Measurements from ENCODE around the gene TRIM62.
"Not testable (repeated sequence)": the region's sequence is repeated elsewhere in the genome, so short reads cannot be mapped to it uniquely, and the experiment has no call there.

Gene TRIM62

DNA sequence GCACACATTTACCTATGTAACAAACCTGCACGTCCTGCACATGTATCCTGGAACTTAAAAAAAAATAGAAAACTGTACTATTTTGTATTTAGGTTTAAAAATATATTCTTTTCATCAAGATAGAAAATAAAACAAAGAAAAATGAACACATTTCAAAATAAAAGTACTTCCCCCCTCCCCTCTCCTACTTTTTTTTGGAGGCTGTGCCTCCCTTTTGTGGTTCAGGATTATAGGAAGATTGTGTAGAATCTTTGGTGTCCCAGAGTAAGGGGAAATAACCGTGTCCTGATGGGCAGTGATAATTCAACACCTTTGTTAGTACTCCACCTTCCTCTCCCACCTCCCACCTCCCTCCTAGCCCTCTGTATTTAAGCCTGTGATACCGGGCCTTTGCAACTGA is 40.1 kb downstream of the TRIM62 start:
- no peaks in the 10 kb centered on the region for H3K27me3 ChIP-seq
- peaks cover 33% of the 10 kb centered on the region for H3K4me1 ChIP-seq
- no peaks in the 10 kb centered on the region for H3K9me3 ChIP-seq
- no peaks in the 10 kb centered on the region for H4K20me1 ChIP-seq
- H3K4me2 ChIP-seq, result no peak overlapping the region
- H3K36me3 ChIP-seq, result peaks cover 26% of the 10 kb centered on the region
- TF ChIP-seq Cebpa-rat (IDR thresholded peaks at IDR 0.05), result no peak
- H3K4me3 ChIP-seq, result no peak overlapping the region
- no peak overlapping the region for H3K27ac ChIP-seq
- no peak overlapping the region for H3K9ac ChIP-seq

DNA sequence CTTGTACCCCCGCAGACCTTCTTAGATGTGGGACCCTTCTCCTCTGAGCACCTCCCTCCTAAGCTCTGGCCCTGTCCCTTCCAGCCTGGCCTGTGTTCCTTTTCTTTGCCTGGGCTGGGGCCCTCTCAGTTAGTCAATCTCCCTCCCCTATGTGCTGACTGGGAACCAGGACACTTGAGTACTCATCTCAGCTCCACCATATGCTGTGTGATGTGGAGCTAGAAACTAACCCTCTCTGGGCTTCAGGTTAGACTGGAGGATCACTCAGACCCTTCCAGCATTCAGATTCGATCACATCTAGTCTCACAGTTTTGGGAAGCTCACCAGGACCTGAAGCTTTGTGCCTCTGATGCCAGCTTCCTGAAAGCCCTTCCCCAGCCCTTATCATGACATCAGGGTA is 40.6 kb downstream of the TRIM62 start:
- peaks cover 35% of the 10 kb centered on the region for H3K4me1 ChIP-seq

DNA sequence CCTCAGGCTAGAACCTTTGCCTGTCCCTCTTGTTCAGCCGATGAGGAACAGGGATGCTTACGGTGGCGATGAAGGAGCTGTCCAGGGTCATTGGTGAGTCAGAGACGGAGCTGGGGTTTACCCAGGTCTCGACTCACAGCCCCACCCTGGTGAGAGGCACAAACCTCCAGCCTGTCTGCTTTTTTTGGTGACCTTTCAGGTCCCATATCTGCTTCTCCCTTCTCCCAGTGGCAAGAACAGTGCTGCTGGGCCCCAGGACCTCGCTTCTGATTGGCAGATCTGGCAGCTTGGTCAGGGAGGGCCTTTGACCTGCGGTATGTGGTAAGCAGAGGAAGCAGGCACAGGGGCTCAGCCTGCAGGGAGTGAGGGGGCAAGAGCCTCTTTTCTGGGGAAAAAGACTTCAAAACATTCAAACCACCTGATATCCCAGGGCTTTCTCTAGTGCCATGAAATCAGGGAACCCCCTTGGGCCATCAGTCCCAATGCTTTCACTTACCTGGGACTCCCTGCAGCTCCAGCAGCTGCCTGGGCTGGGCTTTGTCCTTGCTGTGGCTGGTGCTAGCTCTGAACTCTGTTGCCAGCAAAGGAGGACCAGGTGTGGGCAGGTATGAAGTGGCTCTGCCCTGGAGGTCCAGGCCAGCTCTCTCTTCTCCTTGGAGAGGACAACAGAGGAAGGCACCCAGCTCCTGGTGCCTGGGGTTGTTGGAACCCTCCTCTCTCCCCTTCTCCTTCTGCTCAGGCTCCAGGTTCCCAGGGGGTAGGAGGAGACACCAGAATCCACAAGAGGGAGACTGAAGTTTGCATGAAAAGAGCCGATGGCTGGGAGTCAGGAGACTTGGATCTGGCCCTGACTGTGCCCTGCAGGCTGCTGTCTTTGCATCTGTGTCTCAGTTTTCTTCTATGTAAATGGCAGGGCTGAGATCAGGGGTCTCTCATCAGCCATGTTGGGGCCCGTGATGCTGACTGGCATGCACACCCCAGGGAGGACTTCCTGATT is 41.4 kb downstream of the TRIM62 start:
- Histone ChIP-seq H4K20me1 (no peaks in the 10 kb centered on the region), H3K9ac (no peak overlapping the region), H3K27ac (no peak overlapping the region), H3K36me3 (peaks cover 13% of the 10 kb centered on the region), H3K4me2 (no peak overlapping the region), H3K27me3 (no peaks in the 10 kb centered on the region), H3K4me3 (no peak overlapping the region), H3K4me1 (peaks cover 38% of the 10 kb centered on the region), H3K9me3 (no peaks in the 10 kb centered on the region)
- no peak for TF ChIP-seq Cebpa-rat (IDR thresholded peaks at IDR 0.05)

More for the DNA sequence above, 40.6 kb downstream of the TRIM62 start:
- TF ChIP-seq Cebpa-rat (IDR thresholded peaks at IDR 0.05), result no peak
- Histone ChIP-seq H3K9me3 (no peaks in the 10 kb centered on the region), H4K20me1 (no peaks in the 10 kb centered on the region), H3K27me3 (no peaks in the 10 kb centered on the region), H3K9ac (no peak overlapping the region), H3K4me2 (no peak overlapping the region), H3K27ac (no peak overlapping the region), H3K36me3 (peaks cover 21% of the 10 kb centered on the region), H3K4me3 (no peak overlapping the region)

DNA sequence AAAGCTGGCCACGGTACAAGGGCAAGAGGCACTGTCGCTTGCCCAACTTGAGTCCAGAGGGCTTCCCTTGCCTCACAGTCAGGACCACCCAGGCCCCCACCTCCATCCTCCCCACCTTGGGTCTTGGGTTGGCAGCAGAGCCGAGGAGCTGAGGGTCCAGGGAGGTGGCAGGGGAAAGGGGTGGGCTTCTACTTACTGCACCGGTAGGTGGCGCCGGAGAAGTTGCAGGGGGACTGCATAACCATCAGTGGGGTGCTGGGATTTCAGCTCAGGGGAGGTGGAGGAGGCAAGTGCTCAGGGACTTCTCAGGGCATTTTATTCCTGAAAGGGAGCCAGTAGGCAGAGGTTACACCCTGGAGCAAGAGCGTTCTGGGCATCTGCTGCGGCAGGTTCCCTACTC is 44.0 kb downstream of the TRIM62 start:
- no peak overlapping the region for H3K4me2 ChIP-seq
- H3K36me3 ChIP-seq, result no peaks in the 10 kb centered on the region
- no peaks in the 10 kb centered on the region for H4K20me1 ChIP-seq
- TF ChIP-seq Cebpa-rat (IDR thresholded peaks at IDR 0.05), result no peak
- no peak overlapping the region for H3K4me3 ChIP-seq
- H3K27ac ChIP-seq, result no peak overlapping the region
- H3K27me3 ChIP-seq, result no peaks in the 10 kb centered on the region
- H3K9ac ChIP-seq, result no peak overlapping the region
- H3K4me1 ChIP-seq, result peaks cover 38% of the 10 kb centered on the region
- no peaks in the 10 kb centered on the region for H3K9me3 ChIP-seq

DNA sequence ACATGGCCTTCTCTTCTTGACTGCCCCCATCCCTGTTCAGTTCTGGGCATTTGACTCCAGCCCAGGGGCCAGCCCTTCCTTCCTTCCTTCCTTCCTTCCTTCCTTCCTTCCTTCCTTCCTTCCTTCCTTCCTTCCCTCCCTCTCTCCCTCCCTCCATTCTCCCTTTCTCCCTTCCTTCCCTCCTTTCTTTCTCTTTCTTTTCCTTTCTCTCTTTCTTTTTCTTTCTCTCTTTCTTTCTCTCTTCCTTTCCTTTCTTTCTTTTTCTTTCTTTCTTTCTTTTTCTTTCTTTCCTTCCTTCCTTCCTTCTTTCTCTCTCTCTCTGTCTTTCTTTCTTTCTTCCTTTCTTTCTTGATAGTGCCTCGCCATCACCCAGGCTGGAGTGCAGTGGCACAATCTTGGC is 45.8 kb downstream of the TRIM62 start:
- peaks cover 45% of the 10 kb centered on the region for H3K4me1 ChIP-seq
- 0 out of 2 replicates have a peak overlapping the region, but pooled peaks have one; percentile 23 for H3K4me2 ChIP-seq
- not testable (repeated sequence) for H3K27me3 ChIP-seq, H3K9ac ChIP-seq, H3K4me3 ChIP-seq, H4K20me1 ChIP-seq, H3K36me3 ChIP-seq, H3K9me3 ChIP-seq, H3K27ac ChIP-seq

DNA sequence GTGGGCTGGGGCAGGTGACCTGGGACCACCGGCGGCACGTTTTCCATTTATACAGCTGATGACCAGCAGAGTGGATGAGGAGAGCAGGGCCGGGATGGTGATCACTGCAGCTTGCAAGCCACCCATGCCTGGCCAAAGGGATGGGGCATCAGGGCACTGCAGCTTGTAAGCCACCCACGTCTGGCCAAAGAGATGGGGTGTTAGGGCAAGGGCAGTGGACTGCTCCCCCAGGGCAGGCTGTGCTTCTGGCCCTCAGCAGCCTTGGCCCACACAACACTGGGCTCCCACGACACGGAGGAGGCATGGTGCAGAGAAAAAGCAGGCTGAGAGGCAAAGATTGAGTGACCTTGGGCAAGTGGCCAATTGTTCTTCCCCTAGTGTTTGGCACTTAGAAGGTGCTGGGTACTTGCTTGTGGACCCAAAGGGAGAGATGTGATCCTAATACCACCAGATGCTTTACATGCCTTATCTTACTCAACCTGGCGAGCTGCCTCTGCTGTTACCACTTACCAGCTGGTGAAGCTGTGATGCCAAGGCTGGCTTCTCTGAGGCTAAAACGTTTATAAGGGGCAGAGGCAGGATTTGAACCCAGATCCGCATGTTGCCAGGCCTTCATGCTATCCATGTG is 48.3 kb downstream of the TRIM62 start:
- no peak overlapping the region for H3K9ac ChIP-seq
- H3K9me3 ChIP-seq, result no peaks in the 10 kb centered on the region
- peaks cover 38% of the 10 kb centered on the region for H3K4me1 ChIP-seq
- no peaks in the 10 kb centered on the region for H4K20me1 ChIP-seq
- H3K4me2 ChIP-seq, result no peak overlapping the region
- H3K36me3 ChIP-seq, result no peaks in the 10 kb centered on the region
- no peak for TF ChIP-seq Cebpa-rat (IDR thresholded peaks at IDR 0.05)
- no peaks in the 10 kb centered on the region for H3K27me3 ChIP-seq
- no peak overlapping the region for H3K27ac ChIP-seq
- no peak overlapping the region for H3K4me3 ChIP-seq

DNA sequence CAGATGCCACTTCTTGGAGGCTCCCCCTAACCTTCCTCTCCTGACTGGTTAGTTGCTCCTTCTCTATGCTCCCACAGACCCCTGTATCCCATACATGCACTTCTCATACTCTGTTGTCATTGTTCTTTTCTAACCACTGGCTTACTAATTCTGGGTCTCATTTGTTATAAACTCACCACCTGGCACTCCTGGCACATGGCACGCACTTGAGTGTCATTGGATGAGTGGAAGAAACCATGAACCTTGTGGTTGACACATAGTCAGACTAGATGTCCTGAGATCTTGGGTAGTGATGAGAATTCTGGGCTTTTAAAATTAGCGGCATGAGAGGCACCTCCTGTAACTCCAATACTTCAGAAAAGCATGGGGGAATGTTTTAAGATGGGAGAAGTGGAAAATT is 49.3 kb downstream of the TRIM62 start:
- Histone ChIP-seq H3K27ac (no peak overlapping the region), H3K27me3 (no peaks in the 10 kb centered on the region), H3K9ac (no peak overlapping the region), H3K36me3 (no peaks in the 10 kb centered on the region), H3K4me3 (no peak overlapping the region), H4K20me1 (no peaks in the 10 kb centered on the region), H3K4me1 (peaks cover 45% of the 10 kb centered on the region), H3K9me3 (no peaks in the 10 kb centered on the region), H3K4me2 (no peak overlapping the region)
- TF ChIP-seq Cebpa-rat (IDR thresholded peaks at IDR 0.05), result no peak

DNA sequence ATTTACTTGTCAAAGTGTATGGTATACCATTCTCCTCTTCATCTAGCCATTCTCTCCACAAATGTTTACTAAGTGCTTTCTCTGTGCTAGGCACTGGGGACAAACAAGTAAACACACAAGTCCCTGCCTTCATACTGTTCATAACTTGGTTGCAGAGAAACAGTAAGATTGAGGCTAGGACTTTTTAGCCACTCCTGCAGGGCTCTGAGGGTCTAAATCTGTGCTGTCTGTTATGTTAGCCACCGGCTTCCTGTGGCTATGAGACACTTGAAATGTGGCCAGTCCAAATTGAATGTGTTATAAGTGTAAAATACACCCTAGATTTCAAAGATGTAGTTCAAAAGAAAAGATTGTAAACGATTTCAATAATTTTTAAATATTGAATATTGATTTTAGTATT is 50.7 kb downstream of the TRIM62 start:
- Histone ChIP-seq H3K4me1 (peaks cover 46% of the 10 kb centered on the region), H3K27ac (no peak overlapping the region), H3K9ac (no peak overlapping the region), H3K4me2 (peak overlapping the region; percentile 36), H4K20me1 (no peaks in the 10 kb centered on the region), H3K27me3 (no peaks in the 10 kb centered on the region), H3K36me3 (no peaks in the 10 kb centered on the region), H3K4me3 (no peak overlapping the region), H3K9me3 (no peaks in the 10 kb centered on the region)
- TF ChIP-seq Cebpa-rat (IDR thresholded peaks at IDR 0.05), result no peak

DNA sequence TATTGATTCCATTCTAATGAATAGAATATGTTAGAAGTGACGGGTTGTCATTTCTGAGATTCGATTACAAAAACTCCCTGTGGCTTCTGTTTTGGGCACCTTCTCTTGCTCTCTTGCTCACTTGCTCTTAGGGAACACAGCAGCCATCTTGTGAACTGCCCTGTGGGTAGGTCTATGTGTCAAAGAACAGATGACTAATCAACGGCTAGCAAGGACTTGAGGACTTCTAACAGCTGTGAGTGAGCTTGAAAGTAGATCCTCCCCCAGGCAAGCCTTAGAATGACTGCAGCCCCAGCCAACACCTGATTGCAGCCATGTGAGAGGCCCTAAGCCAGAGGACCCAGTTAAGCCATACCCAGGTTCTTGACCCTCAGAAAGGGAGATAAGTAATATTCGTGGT is 51.5 kb downstream of the TRIM62 start:
- H3K4me2 ChIP-seq, result no peak overlapping the region; the same call in 1 of the 2 replicates
- TF ChIP-seq Cebpa-rat (IDR thresholded peaks at IDR 0.05), result no peak
- H3K27ac ChIP-seq, result no peak overlapping the region
- H3K9me3 ChIP-seq, result no peaks in the 10 kb centered on the region
- H4K20me1 ChIP-seq, result no peaks in the 10 kb centered on the region
- no peak overlapping the region for H3K4me3 ChIP-seq
- H3K9ac ChIP-seq, result no peak overlapping the region
- no peaks in the 10 kb centered on the region for H3K27me3 ChIP-seq
- H3K36me3 ChIP-seq, result no peaks in the 10 kb centered on the region
- H3K4me1 ChIP-seq, result peaks cover 42% of the 10 kb centered on the region

DNA sequence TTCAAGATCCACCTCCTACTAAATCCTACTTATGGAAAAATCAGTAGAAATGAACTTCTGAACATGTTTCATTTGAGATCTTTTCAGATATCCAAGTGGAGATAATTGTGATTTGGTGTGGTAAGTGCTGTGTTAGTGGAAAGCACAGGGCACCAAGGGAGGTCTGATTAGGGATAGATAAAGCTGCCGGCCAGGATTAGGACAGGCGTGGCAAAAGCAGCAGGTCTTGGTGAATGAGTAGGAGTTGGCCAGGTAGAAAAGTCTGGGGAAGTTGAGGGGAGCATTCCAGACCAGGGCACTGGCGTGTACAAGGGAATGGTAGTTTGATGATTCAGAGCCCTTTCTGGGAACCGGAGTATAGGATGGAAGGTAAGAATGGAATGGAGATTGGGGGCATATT is 53.1 kb downstream of the TRIM62 start:
- TF ChIP-seq Cebpa-rat (IDR thresholded peaks at IDR 0.05), result no peak
- peak overlapping the region; percentile 87 for H3K4me2 ChIP-seq
- no peaks in the 10 kb centered on the region for H3K27me3 ChIP-seq
- H3K9ac ChIP-seq, result no peak overlapping the region
- no peak overlapping the region for H3K4me3 ChIP-seq
- H3K36me3 ChIP-seq, result 0 out of 2 replicates have a peak, but pooled peaks cover 4% of the 10 kb centered on the region
- H3K27ac ChIP-seq, result no peak overlapping the region
- no peaks in the 10 kb centered on the region for H3K9me3 ChIP-seq
- peaks cover 42% of the 10 kb centered on the region for H3K4me1 ChIP-seq
- no peaks in the 10 kb centered on the region for H4K20me1 ChIP-seq
